Choroid plexus epithelial cell (primary cell): ENCODE data around the gene STK31.
A peak's percentile ranks its signal among the peaks of the same experiment; 100 is the strongest.
"Not testable (repeated sequence)": the region's sequence is repeated elsewhere in the genome, so short reads cannot be mapped to it uniquely, and the experiment has no call there.

Experiments
- DNase-seq: peaks from one replicate; pipeline ENCODE4 v3.0.0-alpha.2; 2010; ENCODE audit warnings: low read depth
- H3K4me3 ChIP-seq: 2 replicates; pipeline ENCODE4 v1.5.1; 2011; ENCODE audit warnings: low read depth, mild to moderate bottlenecking, control low read depth, low read length, moderate library complexity
- TF ChIP-seq, protein P1 (sequence below): conservative IDR thresholded peaks from 2 replicates; pipeline ENCODE4 v1.5.1; 2011; ENCODE audit warnings: low read depth, mild to moderate bottlenecking, control low read depth, inconsistent platforms, low read length, moderate library complexity

STK31 gene

GRCh38 chr7:23852135-23852534 lies 142.1 kb downstream of the STK31 start:
- DNase-seq, result peak; percentile 54
- H3K4me3 ChIP-seq, result no peak overlapping the region
- TF ChIP-seq, protein P1, sequence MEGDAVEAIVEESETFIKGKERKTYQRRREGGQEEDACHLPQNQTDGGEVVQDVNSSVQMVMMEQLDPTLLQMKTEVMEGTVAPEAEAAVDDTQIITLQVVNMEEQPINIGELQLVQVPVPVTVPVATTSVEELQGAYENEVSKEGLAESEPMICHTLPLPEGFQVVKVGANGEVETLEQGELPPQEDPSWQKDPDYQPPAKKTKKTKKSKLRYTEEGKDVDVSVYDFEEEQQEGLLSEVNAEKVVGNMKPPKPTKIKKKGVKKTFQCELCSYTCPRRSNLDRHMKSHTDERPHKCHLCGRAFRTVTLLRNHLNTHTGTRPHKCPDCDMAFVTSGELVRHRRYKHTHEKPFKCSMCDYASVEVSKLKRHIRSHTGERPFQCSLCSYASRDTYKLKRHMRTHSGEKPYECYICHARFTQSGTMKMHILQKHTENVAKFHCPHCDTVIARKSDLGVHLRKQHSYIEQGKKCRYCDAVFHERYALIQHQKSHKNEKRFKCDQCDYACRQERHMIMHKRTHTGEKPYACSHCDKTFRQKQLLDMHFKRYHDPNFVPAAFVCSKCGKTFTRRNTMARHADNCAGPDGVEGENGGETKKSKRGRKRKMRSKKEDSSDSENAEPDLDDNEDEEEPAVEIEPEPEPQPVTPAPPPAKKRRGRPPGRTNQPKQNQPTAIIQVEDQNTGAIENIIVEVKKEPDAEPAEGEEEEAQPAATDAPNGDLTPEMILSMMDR, result no peak

GRCh38 chr7:23852988-23853387 lies 143.0 kb downstream of the STK31 start:
- no peak overlapping the region for H3K4me3 ChIP-seq
- TF ChIP-seq, protein P1, result no peak
- no peak for DNase-seq

DNA sequence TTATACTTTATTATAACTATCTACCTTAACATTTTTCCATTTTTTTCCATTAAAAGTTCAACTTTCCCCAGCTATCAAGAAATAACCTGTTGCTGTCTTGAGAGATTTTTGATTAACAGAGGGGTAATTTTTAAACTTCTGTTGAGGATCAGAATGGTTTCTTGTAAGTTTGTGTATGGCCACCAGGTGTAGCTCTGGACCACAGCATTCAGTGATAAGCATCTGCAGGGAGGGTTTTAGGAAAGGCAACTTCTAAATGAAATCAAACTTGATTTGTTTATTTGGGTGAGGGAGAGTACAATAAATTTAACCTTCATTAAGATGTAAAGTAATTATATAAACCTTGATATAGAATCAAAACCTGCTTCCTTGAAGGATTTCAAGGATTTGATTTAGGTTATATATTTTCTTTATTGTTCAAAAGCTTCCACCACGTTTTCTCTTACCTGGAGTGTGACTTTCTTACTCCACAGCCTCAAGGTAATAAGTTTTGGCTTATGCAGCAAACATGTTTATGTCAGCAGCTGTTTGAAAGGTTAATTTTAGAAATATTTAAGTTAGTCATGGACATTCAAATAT lies 153.3 kb downstream of the STK31 start:
- TF ChIP-seq, protein P1, result peak; percentile 81
- H3K4me3 ChIP-seq, result no peak overlapping the region
- DNase-seq, result peak; percentile 73

- TF ChIP-seq, protein P1, result no peak
- peak; percentile 62 for DNase-seq
- no peak overlapping the region for H3K4me3 ChIP-seq
Observed at GRCh38 chr7:23864973-23865372, 155.0 kb downstream of the STK31 start.

GRCh38 chr7:23873306-23873705 lies 163.3 kb downstream of the STK31 start:
- DNase-seq, result no peak

DNA sequence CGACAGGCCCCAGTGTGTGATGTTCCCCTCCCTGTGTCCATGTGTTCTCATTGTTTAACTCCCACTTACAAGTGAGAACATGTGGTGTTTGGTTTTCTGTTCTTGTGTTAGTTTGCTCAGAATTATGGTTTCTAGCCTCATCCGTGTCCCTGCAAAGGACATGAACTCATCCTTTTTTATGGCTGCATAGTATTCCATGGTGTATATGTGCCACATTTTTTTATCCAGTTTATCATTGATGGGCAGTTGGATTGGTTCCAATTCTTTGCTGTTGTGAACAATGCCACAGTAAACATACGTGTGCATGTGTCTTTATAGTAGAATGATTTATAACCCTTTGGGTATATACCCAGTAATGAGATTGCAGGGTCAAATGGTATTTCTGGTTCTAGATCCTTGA lies 166.5 kb downstream of the STK31 start:
- not testable (repeated sequence) for H3K4me3 ChIP-seq, DNase-seq

More at GRCh38 chr7:23873306-23873705, 163.3 kb downstream of the STK31 start:
- TF ChIP-seq, protein P1, result no peak
- H3K4me3 ChIP-seq, result no peak overlapping the region
